IMR-90 (cell line): ENCODE data around the gene SFTPA1. TPM values are rescaled to one million over a fixed set of nuclear protein-coding genes. Genes with fewer than 3 reads are reported as not detected.

Source experiments
- ATAC-seq: fragments of 200-7000 bp; cut with Tn5 transposase; 2 replicates; pipeline ENCODE4 v1.9.1; 2020; ENCODE audit warnings: low read depth, mild to moderate bottlenecking, moderate library complexity
- BruUV-seq: library from RNA; stranded (reverse); fragments of 400-500 nt; replicated peaks from 2 replicates; lab custom pipeline; 2021; lab: Mats Ljungman, UMichigan
- CTCF ChIA-PET: fragments of 300-600 bp; formaldehyde crosslinking; extraction: SDS; loops from one replicate; lab custom pipeline; 2021; ENCODE audit warnings: antibody characterized with exemption; lab: Yijun Ruan, JAX
- POLR2A ChIA-PET: fragments of 300-600 bp; sonication (Branson Sonifier 250); formaldehyde crosslinking; loops from one replicate; lab custom pipeline; 2022; ENCODE audit warnings: antibody characterized with exemption; ENCODE audit not compliant: unreplicated experiment; lab: Charles Lee
- DNase-seq: peaks from one replicate; pipeline ENCODE4 v3.0.0; 2013
- H2AFZ ChIP-seq: replicated peaks from 2 replicates; pipeline ENCODE3; 2013; ENCODE audit warnings: low read length, mild to moderate bottlenecking; ENCODE audit not compliant: poor library complexity
- H2AK5ac ChIP-seq: 2 replicates; pipeline ENCODE4 v1.6.1; 2013; ENCODE audit warnings: low read depth, low read length, inconsistent platforms
- H2AK9ac ChIP-seq: replicated peaks from 2 replicates; pipeline ENCODE3; 2013; ENCODE audit warnings: mild to moderate bottlenecking, low read depth, low read length, moderate library complexity; ENCODE audit not compliant: poor library complexity
- H2BK120ac ChIP-seq: 2 replicates; pipeline ENCODE4 v1.6.1; 2013; ENCODE audit warnings: low read depth, low read length, inconsistent platforms
- H2BK15ac ChIP-seq: 3 replicates; pipeline ENCODE4 v1.6.1; 2013; ENCODE audit warnings: low read depth, low read length, inconsistent platforms
- H2BK20ac ChIP-seq: 2 replicates; pipeline ENCODE4 v1.6.1; 2013; ENCODE audit warnings: low read depth, mild to moderate bottlenecking, inconsistent platforms, low read length, moderate library complexity
- H2BK5ac ChIP-seq: 2 replicates; pipeline ENCODE4 v1.6.1; 2013; ENCODE audit warnings: mild to moderate bottlenecking, low read depth, low read length, inconsistent platforms; ENCODE audit not compliant: poor library complexity, severe bottlenecking
- H3K14ac ChIP-seq: replicated peaks from 2 replicates; pipeline ENCODE4 v1.6.1; 2013; ENCODE audit warnings: low read depth, low read length, inconsistent platforms
- H3K18ac ChIP-seq: 2 replicates; pipeline ENCODE4 v1.6.1; 2013; ENCODE audit warnings: low read depth, low read length, control low read depth
- H3K23ac ChIP-seq: 2 replicates; pipeline ENCODE4 v1.6.1; 2013; ENCODE audit warnings: low read depth, low read length, inconsistent platforms
- H3K27ac ChIP-seq: 2 replicates; pipeline ENCODE4 v1.5.1; 2013; ENCODE audit warnings: mild to moderate bottlenecking, control low read depth, low read length; ENCODE audit not compliant: insufficient read depth
- H3K27me3 ChIP-seq: 2 replicates; pipeline ENCODE4 v1.6.1; 2013; ENCODE audit warnings: low read length; ENCODE audit not compliant: control insufficient read depth, insufficient read depth
- H3K36me3 ChIP-seq: 2 replicates; pipeline ENCODE4 v1.6.1; 2013; ENCODE audit warnings: low read length, mixed read lengths; ENCODE audit not compliant: control insufficient read depth, insufficient read depth
- H3K4ac ChIP-seq: 2 replicates; pipeline ENCODE4 v1.6.1; 2013; ENCODE audit warnings: low read depth, low read length, inconsistent platforms
- H3K4me1 ChIP-seq: 2 replicates; pipeline ENCODE4 v1.6.1; 2013; ENCODE audit warnings: low read length, mixed read lengths; ENCODE audit not compliant: control insufficient read depth, insufficient read depth
- H3K4me2 ChIP-seq: 2 replicates; pipeline ENCODE4 v1.6.1; 2013; ENCODE audit warnings: low read depth, mild to moderate bottlenecking, control low read depth, low read length, moderate library complexity
- H3K4me3 ChIP-seq: 2 replicates; pipeline ENCODE4 v1.5.1; 2013; ENCODE audit warnings: low read depth, mild to moderate bottlenecking, control low read depth, low read length, moderate library complexity; ENCODE audit not compliant: insufficient read depth
- H3K56ac ChIP-seq: 2 replicates; pipeline ENCODE4 v1.6.1; 2013; ENCODE audit warnings: low read length, inconsistent platforms; ENCODE audit not compliant: insufficient read depth; ENCODE audit errors: extremely low read depth
- H3K79me1 ChIP-seq, 2 experiments: 2 replicates each; pipeline ENCODE4 v1.6.1; 2013; ENCODE audit warnings: low read length in 2 of 2, inconsistent platforms in 1 of 2, low read depth in 1 of 2
- H3K9ac ChIP-seq: 2 replicates; pipeline ENCODE4 v1.6.1; 2013; ENCODE audit warnings: low read depth, low read length, control low read depth
- H3K9me1 ChIP-seq: 2 replicates; pipeline ENCODE4 v1.6.1; 2013; ENCODE audit warnings: low read length, inconsistent platforms; ENCODE audit not compliant: insufficient read depth
- H3K9me3 ChIP-seq: 2 replicates; pipeline ENCODE4 v1.6.1; 2013; ENCODE audit warnings: low read length; ENCODE audit not compliant: control insufficient read depth, insufficient read depth
- H4K20me1 ChIP-seq: 2 replicates; pipeline ENCODE4 v1.6.1; 2013; ENCODE audit warnings: low read length, inconsistent platforms; ENCODE audit not compliant: insufficient read depth
- H4K5ac ChIP-seq: 2 replicates; pipeline ENCODE4 v1.6.1; 2013; ENCODE audit warnings: mild to moderate bottlenecking, low read depth, low read length, control low read depth
- H4K8ac ChIP-seq, 2 experiments: 2 replicates each; pipeline ENCODE4 v1.6.1; 2013; ENCODE audit warnings: low read depth in 2 of 2, low read length in 2 of 2, control low read depth in 1 of 2, inconsistent platforms in 1 of 2
- H4K91ac ChIP-seq: 2 replicates; pipeline ENCODE4 v1.6.1; 2013; ENCODE audit warnings: low read depth, low read length, inconsistent platforms; ENCODE audit not compliant: insufficient read depth
- BHLHE40 ChIP-seq: fragments of 150-350 bp; IDR thresholded peaks from 2 replicates; pipeline ENCODE4 v1.6.1; 2016; ENCODE audit warnings: mild to moderate bottlenecking, low read depth, low read length
- CEBPB ChIP-seq: IDR thresholded peaks from 2 replicates; pipeline ENCODE4 v1.6.1; 2012; ENCODE audit warnings: low read depth, low read length, improper control_type of control experiment
- CHD1 ChIP-seq: IDR thresholded peaks from 2 replicates; pipeline ENCODE4 v1.6.1; 2012; ENCODE audit warnings: low read depth, low read length, improper control_type of control experiment
- CTCF ChIP-seq: conservative IDR thresholded peaks from 2 replicates; pipeline ENCODE4 v1.5.1; 2012; ENCODE audit warnings: mild to moderate bottlenecking, low read depth, low read length, improper control_type of control experiment
- ELK1 ChIP-seq: fragments of 150-350 bp; IDR thresholded peaks from 2 replicates; pipeline ENCODE4 v1.6.1; 2016; ENCODE audit warnings: low read depth, mild to moderate bottlenecking, low read length, moderate library complexity, borderline replicate concordance
- FOS ChIP-seq: fragments of 150-350 bp; IDR thresholded peaks from 2 replicates; pipeline ENCODE4 v1.6.1; 2016; ENCODE audit warnings: low read depth, low read length
- MAFK ChIP-seq: IDR thresholded peaks from 2 replicates; pipeline ENCODE4 v1.6.1; 2012; ENCODE audit warnings: low read depth, low read length, improper control_type of control experiment
- MAZ ChIP-seq: IDR thresholded peaks from 2 replicates; pipeline ENCODE4 v1.6.1; 2012; ENCODE audit warnings: low read depth, mild to moderate bottlenecking, low read length, improper control_type of control experiment, moderate library complexity, borderline replicate concordance
- MXI1 ChIP-seq: IDR thresholded peaks from 2 replicates; pipeline ENCODE4 v1.6.1; 2012; ENCODE audit warnings: low read depth, mild to moderate bottlenecking, low read length, moderate library complexity, borderline replicate concordance
- NFE2L2 ChIP-seq: fragments of 150-350 bp; IDR thresholded peaks from 2 replicates; pipeline ENCODE4 v1.6.1; 2016; ENCODE audit warnings: low read depth, mild to moderate bottlenecking, low read length
- POLR2A ChIP-seq: IDR thresholded peaks from 2 replicates; pipeline ENCODE4 v1.6.1; 2012; ENCODE audit warnings: mild to moderate bottlenecking, low read depth, low read length
- RAD21 ChIP-seq: IDR thresholded peaks from 2 replicates; pipeline ENCODE4 v1.6.1; 2012; ENCODE audit warnings: low read length, improper control_type of control experiment
- RCOR1 ChIP-seq: IDR thresholded peaks from 2 replicates; pipeline ENCODE4 v1.6.1; 2012; ENCODE audit warnings: mild to moderate bottlenecking, low read length, improper control_type of control experiment; ENCODE audit not compliant: insufficient replicate concordance
- RFX5 ChIP-seq: IDR thresholded peaks from 2 replicates; pipeline ENCODE4 v1.8.0; 2012; ENCODE audit warnings: low read depth, mild to moderate bottlenecking, low read length, moderate library complexity
- SMC3 ChIP-seq: fragments of 150-350 bp; IDR thresholded peaks from 2 replicates; pipeline ENCODE4 v1.6.1; 2016; ENCODE audit warnings: low read depth, mild to moderate bottlenecking, antibody characterized with exemption, low read length, moderate library complexity
- WGBS, 2 experiments: methylation state at CpG; one replicate each; pipeline versions ENCODE4 v1.1.5 to v1.1.7; 2013; ENCODE audit warnings: missing lambda C conversion rate in 2 of 2; ENCODE audit not compliant: insufficient read length in 1 of 2; ENCODE audit errors: extremely low coverage in 2 of 2; 5-methylcytosine and 5-hydroxymethylcytosine counted together
- dilution Hi-C: fragments of 300-500 bp; cut with HindIII; formaldehyde crosslinking; loops from one replicate; pipeline ENCODE4 v1.14.3; 2018; ENCODE audit warnings: low sequenced_read_pairs; ENCODE audit not compliant: unreplicated experiment
- in situ Hi-C: fragments of 300-500 bp; cut with MboI; formaldehyde crosslinking; loops from 3 replicates; pipeline ENCODE4 v1.14.3; 2019; ENCODE audit warnings: low sequenced_read_pairs, inconsistent platforms, mixed read lengths
- intact Hi-C: fragments of 100-400 bp; cut with micrococcal nuclease; formaldehyde crosslinking; loops from 2 replicates; pipeline ENCODE4 v1.10.0; 2022
- polyA plus RNA-seq, 3 experiments: library from polyadenylated mRNA; depleted of rRNA; stranded (reverse); fragments of >200 nt; gene quantifications; 2 replicates each; pipeline ENCODE4 v1.2.3, GENCODE V29; 2012; ENCODE audit warnings: low replicate concordance in 1 of 3
- total RNA-seq: library from RNA; depleted of rRNA; stranded (reverse); fragments of >200 nt; gene quantifications from 2 replicates; pipeline ENCODE4 v1.2.3, GENCODE V29; 2012
- TF ChIP-seq, protein P1 (sequence below): fragments of 150-350 bp; IDR thresholded peaks from 2 replicates; pipeline ENCODE4 v1.6.1; 2017; ENCODE audit warnings: mild to moderate bottlenecking, antibody characterized with exemption, low read length, low read depth

The SFTPA1 gene
- total and polyA plus RNA-seq, 2 of the 4 experiments (the other 2 are of a cell fraction), result not detected

- Histone ChIP-seq H3K79me1 (no peaks in the 10 kb centered on the region), H3K4me2 (no peak overlapping the region), H3K9ac (no peak overlapping the region), H3K18ac (no peak overlapping the region), H3K23ac (no peak overlapping the region), H3K36me3 (no peaks in the 10 kb centered on the region), H3K56ac (no peak overlapping the region), H2BK20ac (no peak overlapping the region), H3K27me3 (peaks cover 15% of the 10 kb centered on the region), H2BK15ac (no peak overlapping the region), H4K8ac (no peak overlapping the region), H3K4me1 (no peaks in the 10 kb centered on the region), H3K14ac (no peak overlapping the region), H2AK5ac (no peak overlapping the region), H3K9me1 (no peaks in the 10 kb centered on the region), H3K4me3 (no peak overlapping the region), H4K5ac (no peak overlapping the region), H4K20me1 (no peaks in the 10 kb centered on the region), H2AK9ac (no peak overlapping the region), H2BK5ac (no peak overlapping the region), H2AFZ (no peak overlapping the region), H3K27ac (no peak overlapping the region), H4K91ac (no peak overlapping the region), H3K9me3 (no peaks in the 10 kb centered on the region), H2BK120ac (no peak overlapping the region), H3K4ac (no peak overlapping the region)
- dilution Hi-C loops (no loop called here), in situ Hi-C loops (no loop called here), intact Hi-C loops (no loop called here)
- TF ChIP-seq, protein P1, sequence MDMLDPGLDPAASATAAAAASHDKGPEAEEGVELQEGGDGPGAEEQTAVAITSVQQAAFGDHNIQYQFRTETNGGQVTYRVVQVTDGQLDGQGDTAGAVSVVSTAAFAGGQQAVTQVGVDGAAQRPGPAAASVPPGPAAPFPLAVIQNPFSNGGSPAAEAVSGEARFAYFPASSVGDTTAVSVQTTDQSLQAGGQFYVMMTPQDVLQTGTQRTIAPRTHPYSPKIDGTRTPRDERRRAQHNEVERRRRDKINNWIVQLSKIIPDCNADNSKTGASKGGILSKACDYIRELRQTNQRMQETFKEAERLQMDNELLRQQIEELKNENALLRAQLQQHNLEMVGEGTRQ, result no peak
- TF ChIP-seq NFE2L2 (no peak), SMC3 (no peak), MXI1 (no peak), CEBPB (no peak), ELK1 (no peak), RCOR1 (no peak), RFX5 (no peak), MAZ (no peak), RAD21 (no peak), POLR2A (no peak), BHLHE40 (no peak), FOS (no peak), CTCF (no peak), CHD1 (no peak), MAFK (no peak)
- no CpG with 5 or more reads among the region's 3 CpGs for WGBS, 2 experiments
- ChIA-PET CTCF (no interaction called here), POLR2A (no interaction called here)
- BruUV-seq, result no TSS peak
- no peak for DNase-seq
- ATAC-seq, result no peak
Measured at GRCh38 chr10:79615577-79615976, 4.8 kb downstream of the SFTPA1 start.
